NT2/D1 (cell line): ENCODE measurements around the gene TSSK2.

Experiments
- DNase-seq: peaks from one replicate; pipeline ENCODE4 v3.0.0-alpha.2; 2011; ENCODE audit warnings: low read depth, low spot score
- H3K27me3 ChIP-seq: 2 replicates; pipeline ENCODE4 v1.6.0; 2011; ENCODE audit warnings: mild to moderate bottlenecking; ENCODE audit not compliant: insufficient read length, insufficient read depth
- H3K36me3 ChIP-seq: 2 replicates; pipeline ENCODE4 v1.6.1; 2011; ENCODE audit warnings: mild to moderate bottlenecking, low read length, mixed read lengths; ENCODE audit not compliant: insufficient read depth, insufficient read length
- H3K4me1 ChIP-seq: 2 replicates; pipeline ENCODE4 v1.5.1; 2011; ENCODE audit not compliant: insufficient read depth, insufficient read length
- H3K4me3 ChIP-seq: 2 replicates; pipeline ENCODE4 v1.5.1; 2011; ENCODE audit warnings: low read depth; ENCODE audit not compliant: insufficient read length
- H3K9ac ChIP-seq: 2 replicates; pipeline ENCODE4 v1.6.0; 2011; ENCODE audit warnings: low read depth; ENCODE audit not compliant: insufficient read length
- H3K9me3 ChIP-seq: 2 replicates; pipeline ENCODE4 v1.5.1; 2011; ENCODE audit warnings: mild to moderate bottlenecking, low read length; ENCODE audit not compliant: insufficient read depth
- SUZ12 ChIP-seq: IDR thresholded peaks from 2 replicates; pipeline ENCODE4 v1.6.1; 2011; ENCODE audit not compliant: insufficient read length, insufficient read depth; ENCODE audit errors: extremely low read depth
- YY1 ChIP-seq: IDR thresholded peaks from 2 replicates; pipeline ENCODE4 v1.6.1; 2011; ENCODE audit not compliant: insufficient read length, insufficient read depth
- ZNF274 ChIP-seq: IDR thresholded peaks from 2 replicates; pipeline ENCODE4 v1.6.1; 2011; ENCODE audit warnings: mild to moderate bottlenecking, low read depth, low read length

Gene TSSK2

GRCh38 chr22:19175026-19175601 is 44.0 kb downstream of the TSSK2 start:
- peaks cover 45% of the 10 kb centered on the region for H3K36me3 ChIP-seq
- no peak for DNase-seq
- H3K9ac ChIP-seq, result peak overlapping the region; percentile 56
- TF ChIP-seq ZNF274 (no peak), SUZ12 (no peak), YY1 (no peak)
- H3K4me3 ChIP-seq, result no peak overlapping the region
- peaks cover 42% of the 10 kb centered on the region for H3K4me1 ChIP-seq
- H3K9me3 ChIP-seq, result no peaks in the 10 kb centered on the region
- H3K27me3 ChIP-seq, result peaks cover 10% of the 10 kb centered on the region

GRCh38 chr22:19175602-19176174 is 44.6 kb downstream of the TSSK2 start:
- Histone ChIP-seq H3K9me3 (no peaks in the 10 kb centered on the region), H3K27me3 (peaks cover 4% of the 10 kb centered on the region), H3K4me1 (peaks cover 44% of the 10 kb centered on the region), H3K4me3 (no peak overlapping the region), H3K36me3 (peaks cover 45% of the 10 kb centered on the region), H3K9ac (peak overlapping the region; percentile 64)
- no peak for DNase-seq
- no peak for TF ChIP-seq ZNF274
- no peak for TF ChIP-seq YY1
- TF ChIP-seq SUZ12, result no peak

- Histone ChIP-seq H3K4me1 (peaks cover 46% of the 10 kb centered on the region), H3K9me3 (no peaks in the 10 kb centered on the region), H3K36me3 (peaks cover 45% of the 10 kb centered on the region), H3K4me3 (no peak overlapping the region), H3K9ac (peak overlapping the region; percentile 64), H3K27me3 (no peaks in the 10 kb centered on the region)
- no peak for DNase-seq
- TF ChIP-seq ZNF274, result no peak
- no peak for TF ChIP-seq YY1
- no peak for TF ChIP-seq SUZ12
Observed at GRCh38 chr22:19176175-19176643, 45.1 kb downstream of the TSSK2 start.

GRCh38 chr22:19176732-19177131 is 45.6 kb downstream of the TSSK2 start:
- no peaks in the 10 kb centered on the region for H3K9me3 ChIP-seq
- no peak for TF ChIP-seq SUZ12
- H3K27me3 ChIP-seq, result no peaks in the 10 kb centered on the region
- peaks cover 46% of the 10 kb centered on the region for H3K4me1 ChIP-seq
- peak overlapping the region; percentile 15 for H3K4me3 ChIP-seq
- peaks cover 45% of the 10 kb centered on the region for H3K36me3 ChIP-seq
- peak overlapping the region; percentile 90 for H3K9ac ChIP-seq
- DNase-seq, result no peak

GRCh38 chr22:19177164-19178064 is 46.3 kb downstream of the TSSK2 start:
- H3K36me3 ChIP-seq, result peaks cover 41% of the 10 kb centered on the region

GRCh38 chr22:19178065-19178656 is 47.1 kb downstream of the TSSK2 start:
- H3K9me3 ChIP-seq, result no peaks in the 10 kb centered on the region
- no peak for DNase-seq
- TF ChIP-seq YY1 (no peak), ZNF274 (no peak), SUZ12 (no peak)
- H3K4me1 ChIP-seq, result peaks cover 44% of the 10 kb centered on the region
- peak overlapping the region; percentile 74 for H3K4me3 ChIP-seq
- H3K36me3 ChIP-seq, result peaks cover 34% of the 10 kb centered on the region
- H3K9ac ChIP-seq, result peak overlapping the region; percentile 90
- H3K27me3 ChIP-seq, result no peaks in the 10 kb centered on the region

More at GRCh38 chr22:19177164-19178064, 46.3 kb downstream of the TSSK2 start:
- Histone ChIP-seq H3K9ac (peak overlapping the region; percentile 90), H3K4me3 (peak overlapping the region; percentile 74), H3K9me3 (no peaks in the 10 kb centered on the region), H3K4me1 (peaks cover 49% of the 10 kb centered on the region), H3K27me3 (no peaks in the 10 kb centered on the region)
- TF ChIP-seq ZNF274 (no peak), SUZ12 (no peak), YY1 (no peak)
- DNase-seq, result no peak
